Epithelial cell of prostate (primary cell): ENCODE measurements around the gene CNKSR3.

Experiments used
- DNase-seq: peaks from one replicate; pipeline ENCODE4 v3.0.0-alpha.2; 2011; ENCODE audit warnings: low read depth, low spot score
- H3K27ac ChIP-seq: fragments of 450-650 bp; 2 replicates; pipeline ENCODE4 v1.5.1; 2017; ENCODE audit warnings: mild to moderate bottlenecking

The CNKSR3 gene

DNA sequence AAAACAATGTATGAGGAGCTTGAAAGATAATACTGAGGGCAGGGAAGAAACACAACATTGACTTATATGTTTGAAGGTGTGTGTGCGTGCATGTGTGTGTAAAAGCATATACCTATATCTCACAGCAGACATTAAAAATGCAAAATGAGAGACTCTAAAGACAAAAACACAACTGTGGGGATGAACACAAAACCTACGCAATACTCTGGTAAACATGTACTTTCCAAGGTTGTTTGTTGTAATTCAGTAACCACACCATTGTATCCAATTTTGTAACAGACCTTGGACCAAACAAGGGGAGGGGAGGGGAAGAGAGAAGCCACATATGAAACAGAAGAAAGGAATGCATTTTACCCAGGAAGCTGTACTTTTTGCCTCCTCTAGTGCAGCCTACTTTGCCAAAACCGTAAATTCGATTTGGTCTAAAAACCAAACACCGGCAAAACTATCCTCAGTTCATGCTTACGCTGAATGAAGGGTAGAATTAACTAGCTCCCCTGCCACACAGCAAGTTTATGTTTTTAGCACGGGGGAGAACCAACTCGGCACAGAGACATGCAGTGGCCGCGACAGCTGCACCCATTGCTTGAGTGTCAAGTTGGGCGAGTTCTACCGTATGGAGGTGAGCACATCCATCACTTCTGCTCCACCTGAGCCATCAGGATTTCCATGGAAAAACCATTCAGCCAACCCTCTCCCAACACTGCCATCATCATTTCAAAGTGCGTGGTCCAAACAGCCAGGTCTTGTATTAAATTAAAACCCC, 50.0 kb downstream of the CNKSR3 start:
- DNase-seq = no peak
- H3K27ac ChIP-seq = no peak overlapping the region

GRCh38 chr6:154459513-154459912, 51.0 kb downstream of the CNKSR3 start:
- no peak overlapping the region for H3K27ac ChIP-seq
- DNase-seq = no peak

GRCh38 chr6:154458565-154459470, 51.7 kb downstream of the CNKSR3 start:
- H3K27ac ChIP-seq = no peak overlapping the region
- no peak for DNase-seq

GRCh38 chr6:154457881-154458284, 52.6 kb downstream of the CNKSR3 start:
- peak overlapping the region; percentile 5 for H3K27ac ChIP-seq
- no peak for DNase-seq

- no peak for DNase-seq
- peak overlapping the region; percentile 5 for H3K27ac ChIP-seq
Observed at GRCh38 chr6:154457046-154457713, 53.3 kb downstream of the CNKSR3 start.

- no peak for DNase-seq
- H3K27ac ChIP-seq = no peak overlapping the region
Observed at GRCh38 chr6:154453329-154453728, 57.2 kb downstream of the CNKSR3 start.

GRCh38 chr6:154450498-154450897, 60.0 kb downstream of the CNKSR3 start:
- DNase-seq = no peak
- H3K27ac ChIP-seq = no peak overlapping the region

- H3K27ac ChIP-seq = no peak overlapping the region
- no peak for DNase-seq
Observed at GRCh38 chr6:154448448-154449096, 61.9 kb downstream of the CNKSR3 start.

- no peak for DNase-seq
- no peak overlapping the region for H3K27ac ChIP-seq
Observed at GRCh38 chr6:154447954-154448353, 62.5 kb downstream of the CNKSR3 start.

- no peak overlapping the region for H3K27ac ChIP-seq
Observed at GRCh38 chr6:154446984-154447383, 63.5 kb downstream of the CNKSR3 start.

DNA sequence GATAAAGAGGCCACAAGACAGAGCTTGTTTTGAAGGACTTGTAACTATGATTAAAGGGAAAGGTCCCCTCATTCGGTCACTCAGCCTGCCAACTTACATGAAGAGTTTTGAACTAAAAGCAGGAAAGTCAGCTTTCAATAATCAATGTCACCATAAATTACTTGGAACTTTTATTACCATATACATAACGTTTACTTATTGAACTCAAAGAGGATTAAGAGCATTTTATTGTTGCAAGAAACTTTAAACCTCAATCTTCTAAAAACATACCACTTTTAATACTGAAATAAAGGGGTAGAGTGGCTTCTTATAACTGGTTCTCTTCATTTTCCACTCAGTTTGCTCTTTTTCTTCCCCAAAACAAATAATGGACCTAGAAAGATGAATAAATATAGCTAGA, 65.1 kb downstream of the CNKSR3 start:
- no peak for DNase-seq

More at GRCh38 chr6:154446984-154447383, 63.5 kb downstream of the CNKSR3 start:
- no peak for DNase-seq

DNA sequence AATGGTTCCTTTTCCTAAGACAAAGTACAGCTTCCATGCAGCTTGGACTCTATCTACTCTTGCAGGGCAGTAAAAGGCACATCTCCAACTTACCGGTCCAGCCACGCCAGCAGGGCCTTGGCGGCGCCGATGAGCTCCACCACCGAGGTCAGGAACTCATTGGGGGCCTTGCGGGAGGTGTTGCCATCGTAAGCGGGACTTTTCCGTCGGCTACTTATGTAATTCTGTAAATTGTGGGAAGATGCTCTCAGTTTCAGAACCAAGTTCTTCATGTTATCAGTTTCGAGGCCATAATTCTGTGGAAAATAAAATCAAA, 68.5 kb downstream of the CNKSR3 start:
- DNase-seq = no peak

More for the DNA sequence above, 65.1 kb downstream of the CNKSR3 start:
- no peak overlapping the region for H3K27ac ChIP-seq

DNA sequence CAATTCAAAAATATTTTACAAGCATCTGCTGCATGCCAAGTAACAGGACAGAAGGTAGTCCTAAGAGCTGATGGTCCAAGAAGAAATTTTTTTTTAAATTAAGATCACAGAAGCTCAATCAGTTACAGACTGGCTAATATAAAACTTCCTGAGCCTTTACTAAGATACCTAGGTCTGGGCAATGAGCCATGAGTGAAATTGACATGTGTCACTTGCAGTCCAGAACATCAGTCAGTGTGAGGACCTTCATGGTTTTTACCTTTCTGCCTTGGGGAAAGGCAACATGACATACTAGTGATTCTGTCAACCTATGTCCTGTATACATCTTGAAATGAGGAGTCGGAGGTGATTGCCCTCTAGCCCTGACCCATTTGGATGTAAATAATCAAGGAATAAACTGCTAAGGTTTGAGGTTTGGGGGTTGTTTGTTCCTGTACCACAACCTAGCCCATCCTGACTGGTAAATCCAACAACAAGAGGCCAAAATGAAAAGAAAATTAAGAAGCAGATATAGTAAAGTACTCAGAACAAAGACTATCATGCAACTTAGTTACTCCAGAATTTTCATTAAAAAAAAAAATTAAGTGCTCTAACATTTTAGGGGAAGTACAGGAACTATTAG, 70.0 kb downstream of the CNKSR3 start:
- no peak overlapping the region for H3K27ac ChIP-seq
- DNase-seq = no peak

More for the DNA sequence above, 68.5 kb downstream of the CNKSR3 start:
- H3K27ac ChIP-seq = no peak overlapping the region

- no peak for DNase-seq
- no peak overlapping the region for H3K27ac ChIP-seq
Observed at GRCh38 chr6:154440022-154440421, 70.5 kb downstream of the CNKSR3 start.

DNA sequence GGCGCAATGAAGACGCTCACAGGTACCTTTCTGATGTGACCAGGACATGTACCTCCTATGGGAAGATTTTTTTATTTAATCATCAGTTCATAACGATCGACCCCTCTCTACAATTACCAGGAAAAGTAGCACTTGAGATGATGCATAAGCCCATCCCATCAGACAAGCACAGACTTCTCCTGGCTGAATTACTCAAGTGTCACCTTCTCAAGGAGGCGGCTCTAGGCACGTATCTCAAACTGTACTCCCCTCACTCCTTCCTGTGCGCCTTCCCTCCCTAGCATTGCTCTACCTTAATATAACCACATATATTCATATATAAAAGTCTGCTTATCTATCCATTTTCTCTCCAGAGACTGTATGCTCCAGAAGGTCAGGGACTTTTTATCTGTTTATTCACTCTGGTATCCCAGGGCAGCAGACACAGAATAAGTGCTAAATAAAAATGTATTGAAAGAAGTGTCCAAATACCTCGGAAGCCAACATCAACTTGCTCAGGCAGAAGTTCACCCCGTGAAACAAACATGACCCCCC, 71.5 kb downstream of the CNKSR3 start:
- H3K27ac ChIP-seq = no peak overlapping the region
- DNase-seq = no peak

- DNase-seq = no peak
- H3K27ac ChIP-seq = no peak overlapping the region
Observed at GRCh38 chr6:154435400-154435945, 75.0 kb downstream of the CNKSR3 start.

- DNase-seq = no peak
- H3K27ac ChIP-seq = no peak overlapping the region
Observed at GRCh38 chr6:154434662-154435061, 75.8 kb downstream of the CNKSR3 start.

GRCh38 chr6:154433477-154434241, 76.8 kb downstream of the CNKSR3 start:
- no peak overlapping the region for H3K27ac ChIP-seq
- no peak for DNase-seq
